ENCODE measurements around the gene ADGRE2.
"Not testable (repeated sequence)": the region's sequence is repeated elsewhere in the genome, so short reads cannot be mapped to it uniquely, and the experiment has no call there.

GRCh38 chr19:14792250-14792649 is 13.9 kb upstream of the ADGRE2 start:
- TF ChIP-seq POLR2A (IDR thresholded peaks at IDR 0.05; ENCODE audit: extremely low read depth, insufficient read length); CTCF (IDR thresholded peaks at IDR 0.05; ENCODE audit: low read depth, low read length); MAX (IDR thresholded peaks at IDR 0.05; ENCODE audit: low read depth, low read length); MYC (IDR thresholded peaks at IDR 0.05; ENCODE audit: low read depth, low read length): not testable (repeated sequence)
